Kidney (tissue), 14 donors: ENCODE data around the gene BMERB1. TPM values are rescaled to one million over a fixed set of nuclear protein-coding genes. Genes with fewer than 3 reads are reported as not detected.
A peak's percentile ranks its signal among the peaks of the same experiment; 100 is the strongest.

Source experiments
- DNase-seq, 5 donors: peaks; one replicate each; pipeline ENCODE4 v3.0.0-alpha.2; 2013 to 2020
- FAIRE-seq: peaks from 2 replicates; lab custom pipeline; 2012; peaks lifted over from hg19 to GRCh38; lab: Jason Lieb, UNC
- H3K27ac ChIP-seq, 2 donors: one replicate each; pipeline ENCODE4 v1.7.0; 2013; ENCODE audit warnings: low read depth in 2 of 2, low read length in 2 of 2, inconsistent platforms in 1 of 2
- H3K27me3 ChIP-seq: one replicate; pipeline ENCODE4 v1.7.1; 2013; ENCODE audit warnings: low read length, inconsistent platforms; ENCODE audit not compliant: control insufficient read depth, insufficient read depth
- H3K36me3 ChIP-seq, 3 donors: one replicate each; pipeline versions ENCODE4 v1.7.0 to v1.7.1; 2013; ENCODE audit warnings: low read length in 3 of 3, control low read depth in 1 of 3, inconsistent platforms in 1 of 3; ENCODE audit not compliant: insufficient read depth in 3 of 3, control insufficient read depth in 2 of 3
- H3K4me1 ChIP-seq, 3 donors: one replicate each; pipeline versions ENCODE4 v1.7.0 to v1.7.1; 2013; ENCODE audit warnings: low read length in 3 of 3, inconsistent platforms in 1 of 3, low read depth in 1 of 3; ENCODE audit not compliant: control insufficient read depth in 2 of 3, insufficient read depth in 2 of 3
- H3K4me3 ChIP-seq, 3 donors: one replicate each; pipeline versions ENCODE4 v1.7.0 to v1.8.1; 2013; ENCODE audit warnings: low read length in 3 of 3, control low read depth in 1 of 3, inconsistent platforms in 1 of 3
- H3K9ac ChIP-seq, 3 donors: one replicate each; pipeline versions ENCODE4 v1.7.0 to v1.7.1; 2013; ENCODE audit warnings: low read length in 3 of 3, control low read depth in 1 of 3, inconsistent platforms in 1 of 3
- H3K9me3 ChIP-seq, 3 donors: one replicate each; pipeline versions ENCODE4 v1.7.0 to v1.7.1; 2013; ENCODE audit warnings: low read length in 3 of 3, control low read depth in 1 of 3, inconsistent platforms in 1 of 3; ENCODE audit not compliant: control insufficient read depth in 2 of 3, insufficient read depth in 1 of 3
- intact Hi-C: fragments of 100-400 bp; cut with DNase I; formaldehyde crosslinking; loops from one replicate; pipeline ENCODE4 v1.11.1; 2022
- polyA plus RNA-seq: library from polyadenylated mRNA; stranded (reverse); fragments of 350-450 nt; fragmentation: Illumina TruSeq; extraction: RNeasy Lipid Tissue Mini Kit (QIAGEN cat#74804); gene quantifications from one replicate; pipeline ENCODE4 v1.2.3, GENCODE V29; 2014; ENCODE audit warnings: low read depth, low replicate concordance; ENCODE audit not compliant: insufficient read depth
- total RNA-seq: library from RNA; stranded (reverse); fragmentation: NEBNext Ultra II Directional; extraction: Animal tissue kit (Norgen Biotek cat#: 25700); gene quantifications from one replicate; pipeline ENCODE4 v1.2.1, GENCODE V29; 2021
- TF ChIP-seq, protein P1 (sequence below): IDR thresholded peaks from 3 replicates; pipeline ENCODE4 v1.5.1; 2012; ENCODE audit warnings: mild to moderate bottlenecking, moderate library complexity, borderline replicate concordance; ENCODE audit not compliant: insufficient read depth; ENCODE audit errors: extremely low read depth
- donor health status: control.
- donor health status: control.
- donor health status: control.
- donor health status: control.
- donor health status: control.
- donor health status: DM: yes; HTN: yes; CAD: no.
- donor health status: Normal renal cell carcinoma (clear cell type).

The BMERB1 gene
- total and polyA plus RNA-seq, 2 donors from 2014 or later = 33.4 to 48.8 TPM

DNA sequence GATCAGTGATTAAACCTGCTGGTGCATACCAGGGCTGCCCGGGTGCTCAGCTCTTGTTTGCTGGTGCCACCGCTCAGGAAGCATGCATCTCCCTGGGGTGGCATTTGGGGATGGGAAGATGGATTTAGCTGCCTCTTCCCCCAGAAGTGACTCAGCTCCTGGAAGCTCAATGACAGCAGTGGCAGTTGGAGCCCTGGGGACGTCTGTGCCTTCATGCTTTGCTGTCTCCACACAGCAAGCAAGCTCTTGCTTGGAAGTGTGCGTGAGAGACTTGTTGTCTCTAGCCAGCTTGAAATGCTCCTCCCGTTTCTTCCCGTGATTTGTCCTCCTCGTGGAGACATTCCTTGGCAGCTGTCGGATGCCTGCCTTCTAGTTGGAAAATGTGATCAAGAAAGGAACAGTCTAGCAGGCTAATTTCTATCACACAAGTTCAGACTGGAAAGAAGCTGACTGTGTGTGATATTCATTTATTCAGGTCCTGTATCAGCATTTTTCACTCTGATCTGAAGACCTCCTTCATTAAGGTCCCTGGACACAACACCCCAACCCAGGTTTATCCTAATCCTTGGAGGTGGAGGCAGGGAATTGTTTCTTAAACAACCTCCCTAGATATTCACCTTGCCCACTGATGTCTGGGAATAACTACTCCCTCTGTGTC, 73.0 kb downstream of the BMERB1 start:
- no peak overlapping the region for H3K4me3 ChIP-seq
- no peaks in the 10 kb centered on the region for H3K9me3 ChIP-seq
- no peak overlapping the region for H3K9ac ChIP-seq
- H3K4me1 ChIP-seq = no peaks in the 10 kb centered on the region
- H3K27ac ChIP-seq = no peak overlapping the region
- FAIRE-seq = no peak
- H3K36me3 ChIP-seq = no peaks in the 10 kb centered on the region
- intact Hi-C loops = no loop called here
- peak in 1 of 5 donors; percentile 12 for DNase-seq
- H3K27me3 ChIP-seq = no peaks in the 10 kb centered on the region
- TF ChIP-seq, protein P1, sequence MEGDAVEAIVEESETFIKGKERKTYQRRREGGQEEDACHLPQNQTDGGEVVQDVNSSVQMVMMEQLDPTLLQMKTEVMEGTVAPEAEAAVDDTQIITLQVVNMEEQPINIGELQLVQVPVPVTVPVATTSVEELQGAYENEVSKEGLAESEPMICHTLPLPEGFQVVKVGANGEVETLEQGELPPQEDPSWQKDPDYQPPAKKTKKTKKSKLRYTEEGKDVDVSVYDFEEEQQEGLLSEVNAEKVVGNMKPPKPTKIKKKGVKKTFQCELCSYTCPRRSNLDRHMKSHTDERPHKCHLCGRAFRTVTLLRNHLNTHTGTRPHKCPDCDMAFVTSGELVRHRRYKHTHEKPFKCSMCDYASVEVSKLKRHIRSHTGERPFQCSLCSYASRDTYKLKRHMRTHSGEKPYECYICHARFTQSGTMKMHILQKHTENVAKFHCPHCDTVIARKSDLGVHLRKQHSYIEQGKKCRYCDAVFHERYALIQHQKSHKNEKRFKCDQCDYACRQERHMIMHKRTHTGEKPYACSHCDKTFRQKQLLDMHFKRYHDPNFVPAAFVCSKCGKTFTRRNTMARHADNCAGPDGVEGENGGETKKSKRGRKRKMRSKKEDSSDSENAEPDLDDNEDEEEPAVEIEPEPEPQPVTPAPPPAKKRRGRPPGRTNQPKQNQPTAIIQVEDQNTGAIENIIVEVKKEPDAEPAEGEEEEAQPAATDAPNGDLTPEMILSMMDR = no peak

DNA sequence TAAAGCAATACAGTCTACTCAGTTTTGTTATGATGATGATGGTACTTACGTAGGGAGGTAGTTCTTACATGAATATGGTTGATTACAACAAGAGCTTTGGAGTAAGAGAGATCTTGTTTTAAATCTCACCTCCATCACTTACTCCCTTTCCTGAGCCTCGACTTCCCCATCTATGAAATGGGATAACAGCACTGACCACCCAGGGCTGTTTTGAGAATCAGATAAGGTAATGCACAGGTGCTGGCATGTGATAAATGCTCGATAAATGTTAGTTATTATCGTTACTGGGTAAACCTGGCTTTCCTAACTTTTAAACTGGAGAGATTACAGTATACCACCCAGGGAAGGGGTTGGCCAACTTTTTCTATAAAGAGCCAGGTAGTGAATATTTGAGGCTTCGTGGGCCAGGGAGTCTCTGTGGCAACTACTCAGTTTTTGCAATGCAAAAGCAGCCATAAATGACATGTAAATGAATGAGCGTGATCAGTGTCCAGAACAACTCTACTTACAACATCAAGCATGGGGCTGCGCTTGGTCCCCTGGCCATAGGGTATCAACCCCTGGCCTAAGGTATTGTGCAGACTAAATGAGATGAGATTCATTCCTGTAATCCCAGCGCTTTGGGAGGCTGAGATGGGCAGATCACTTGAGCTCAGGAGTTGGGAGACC, 73.7 kb downstream of the BMERB1 start:
- H3K27me3 ChIP-seq = no peaks in the 10 kb centered on the region
- no peak overlapping the region for H3K4me3 ChIP-seq
- TF ChIP-seq, protein P1 = no peak
- no peaks in the 10 kb centered on the region for H3K9me3 ChIP-seq
- no peak for FAIRE-seq
- no peaks in the 10 kb centered on the region for H3K36me3 ChIP-seq
- no peak overlapping the region for H3K27ac ChIP-seq
- H3K9ac ChIP-seq = no peak overlapping the region
- H3K4me1 ChIP-seq = no peaks in the 10 kb centered on the region
- intact Hi-C loops = no loop called here
- no peak for DNase-seq

DNA sequence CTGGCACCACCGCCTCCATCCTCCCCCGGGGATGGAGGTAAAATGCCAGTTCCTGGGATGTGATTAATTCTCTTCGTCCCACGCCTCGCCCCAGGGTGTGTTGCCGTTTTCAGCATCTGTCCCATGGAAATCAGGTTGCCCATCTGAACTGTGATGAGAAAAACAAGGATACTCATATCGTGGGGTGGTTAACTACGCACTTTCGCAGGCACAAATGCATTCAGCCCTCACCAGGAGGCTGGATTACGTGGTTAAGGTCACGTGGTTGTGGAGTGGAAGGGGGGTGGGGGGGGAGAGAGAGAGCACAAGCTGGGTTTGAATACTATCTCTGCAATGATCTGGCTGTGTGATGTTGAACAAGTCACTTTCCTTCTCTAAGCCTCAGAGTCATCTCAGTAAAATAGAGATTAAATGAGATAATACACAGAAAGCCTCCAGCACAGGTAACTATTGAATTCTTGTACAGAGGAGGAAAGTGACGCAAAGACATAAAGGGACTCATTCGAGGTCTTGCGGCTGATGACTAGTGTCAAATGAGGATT, 74.7 kb downstream of the BMERB1 start:
- Histone ChIP-seq H3K4me1 (no peaks in the 10 kb centered on the region), H3K27ac (no peak overlapping the region), H3K9me3 (no peaks in the 10 kb centered on the region), H3K36me3 (no peaks in the 10 kb centered on the region), H3K9ac (no peak overlapping the region), H3K4me3 (no peak overlapping the region), H3K27me3 (no peaks in the 10 kb centered on the region)
- intact Hi-C loops = no loop called here
- TF ChIP-seq, protein P1 = no peak
- no peak for DNase-seq
- no peak for FAIRE-seq
